Hematopoietic multipotent progenitor cell treated with erythropoietin and hydrocortisone succinate and interleukin-3 and kit ligand, for 8 days (in vitro differentiated cells): ENCODE data around the gene KCTD16.

Experiments
- DNase-seq: peaks from one replicate; pipeline ENCODE4 v3.0.0-alpha.2; 2015

Gene KCTD16

GRCh38 chr5:144352732-144353317 lies 182.2 kb downstream of the KCTD16 start:
- DNase-seq: no peak

GRCh38 chr5:144356489-144356888 lies 185.8 kb downstream of the KCTD16 start:
- DNase-seq: no peak

- no peak for DNase-seq
These were observed 190.7 kb downstream of the KCTD16 start for GRCh38 chr5:144361406-144361805.

GRCh38 chr5:144365885-144366284 lies 195.2 kb downstream of the KCTD16 start:
- no peak for DNase-seq

GRCh38 chr5:144367991-144368390 lies 197.3 kb downstream of the KCTD16 start:
- no peak for DNase-seq

- DNase-seq: no peak
These were observed 197.9 kb downstream of the KCTD16 start for GRCh38 chr5:144368556-144368955.

GRCh38 chr5:144369006-144369405 lies 198.3 kb downstream of the KCTD16 start:
- DNase-seq: no peak

GRCh38 chr5:144370273-144370672 lies 199.6 kb downstream of the KCTD16 start:
- no peak for DNase-seq

- no peak for DNase-seq
These were observed 204.0 kb downstream of the KCTD16 start for GRCh38 chr5:144374637-144375036.

- DNase-seq: no peak
These were observed 206.5 kb downstream of the KCTD16 start for GRCh38 chr5:144377207-144377606.

- DNase-seq: no peak
These were observed 208.0 kb downstream of the KCTD16 start for GRCh38 chr5:144378681-144379080.

GRCh38 chr5:144385597-144385996 lies 214.9 kb downstream of the KCTD16 start:
- DNase-seq: no peak

GRCh38 chr5:144386315-144386714 lies 215.6 kb downstream of the KCTD16 start:
- DNase-seq: no peak

GRCh38 chr5:144390133-144390532 lies 219.5 kb downstream of the KCTD16 start:
- no peak for DNase-seq

GRCh38 chr5:144391044-144391443 lies 220.4 kb downstream of the KCTD16 start:
- no peak for DNase-seq

GRCh38 chr5:144393641-144394435 lies 223.2 kb downstream of the KCTD16 start:
- DNase-seq: no peak

GRCh38 chr5:144395704-144396103 lies 225.0 kb downstream of the KCTD16 start:
- no peak for DNase-seq

GRCh38 chr5:144403058-144403457 lies 232.4 kb downstream of the KCTD16 start:
- no peak for DNase-seq

GRCh38 chr5:144403817-144404420 lies 233.2 kb downstream of the KCTD16 start:
- no peak for DNase-seq

- DNase-seq: no peak
These were observed 234.0 kb downstream of the KCTD16 start for GRCh38 chr5:144404672-144405071.

GRCh38 chr5:144405991-144406390 lies 235.3 kb downstream of the KCTD16 start:
- no peak for DNase-seq

- DNase-seq: peak; percentile 3
These were observed 235.8 kb downstream of the KCTD16 start for GRCh38 chr5:144406442-144406841.

GRCh38 chr5:144414202-144415029 lies 243.7 kb downstream of the KCTD16 start:
- DNase-seq: no peak
